ENCODE measurements around the gene TMEM258. TPM values are rescaled to one million over a fixed set of nuclear protein-coding genes. Genes with fewer than 3 reads are reported as not detected.

The TMEM258 gene
- total and polyA plus RNA-seq, 2 experiments from 2014 or later: 71.3 to 519 TPM

DNA sequence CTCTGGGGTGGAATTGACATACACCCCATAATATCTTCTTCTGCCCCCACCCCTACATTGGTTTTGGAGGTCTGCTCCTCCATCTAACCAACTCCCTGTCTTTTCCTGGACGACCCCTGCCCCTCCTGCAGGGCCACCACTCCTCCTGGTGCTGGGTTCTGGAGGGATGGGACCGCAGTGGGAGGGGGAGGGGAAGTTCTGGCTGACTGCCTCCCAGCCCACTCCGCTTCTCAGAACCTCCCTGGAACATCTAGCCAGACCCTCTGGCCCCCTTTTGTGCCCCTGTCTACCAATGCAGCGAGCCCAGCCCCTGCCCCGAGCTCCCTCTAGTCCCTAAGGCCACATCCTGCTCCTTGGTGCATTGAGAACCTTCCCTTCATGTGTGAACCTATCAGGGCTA, 38.7 kb downstream of the TMEM258 start:
- Mint-ChIP-seq H3K27ac (no peak overlapping the region), H3K27me3 (ENCODE audit: insufficient read depth, low read depth, poor library complexity) (peaks cover 33% of the 10 kb centered on the region), H3K36me3 (ENCODE audit: low read depth) (no peaks in the 10 kb centered on the region; the same call in 2 of the 3 replicates), H3K4me1 (peaks cover 31% of the 10 kb centered on the region), H3K9me3 (no peaks in the 10 kb centered on the region), H3K4me3 (peak overlapping the region; percentile 71)
- DNase-seq (ENCODE audit: low spot score): no peak
- peaks cover 3% of the 10 kb centered on the region; the same call in 1 of the 2 replicates for H4K20me1 ChIP-seq (replicated peaks; ENCODE audit: insufficient read depth)
- no peaks in the 10 kb centered on the region for H3K36me3 ChIP-seq (ENCODE audit: insufficient read depth)
- H3K79me2 ChIP-seq (replicated peaks; ENCODE audit: insufficient read depth): no peaks in the 10 kb centered on the region
- no peaks in the 10 kb centered on the region for H3K9me2 ChIP-seq (ENCODE audit: insufficient read depth)
- no peak overlapping the region for H2AFZ ChIP-seq
- H3F3A ChIP-seq (replicated peaks; ENCODE audit: low read depth): peaks cover 4% of the 10 kb centered on the region; the same call in 1 of the 2 replicates
- H3K27me3 ChIP-seq (ENCODE audit: insufficient read depth): peaks cover 32% of the 10 kb centered on the region
- TF ChIP-seq ZNF114 (CRISPR knock-in tag; IDR thresholded peaks at IDR 0.05) (no peak), NANOG (IDR thresholded peaks at IDR 0.05; ENCODE audit: borderline replicate concordance) (no peak), CREB1 (CRISPR knock-in tag; IDR thresholded peaks at IDR 0.05; ENCODE audit: low read depth) (no peak), STAT1 (IDR thresholded peaks at IDR 0.05; ENCODE audit: unreplicated experiment) (no peak), POLR2AphosphoS5 (IDR thresholded peaks at IDR 0.05; ENCODE audit: low read depth) (no peak), EZH2 (IDR thresholded peaks at IDR 0.05; ENCODE audit: low read depth, unreplicated experiment) (no peak), EZH2phosphoT487 (IDR thresholded peaks at IDR 0.05; ENCODE audit: unreplicated experiment) (no peak)
- TF ChIP-seq, protein P1, sequence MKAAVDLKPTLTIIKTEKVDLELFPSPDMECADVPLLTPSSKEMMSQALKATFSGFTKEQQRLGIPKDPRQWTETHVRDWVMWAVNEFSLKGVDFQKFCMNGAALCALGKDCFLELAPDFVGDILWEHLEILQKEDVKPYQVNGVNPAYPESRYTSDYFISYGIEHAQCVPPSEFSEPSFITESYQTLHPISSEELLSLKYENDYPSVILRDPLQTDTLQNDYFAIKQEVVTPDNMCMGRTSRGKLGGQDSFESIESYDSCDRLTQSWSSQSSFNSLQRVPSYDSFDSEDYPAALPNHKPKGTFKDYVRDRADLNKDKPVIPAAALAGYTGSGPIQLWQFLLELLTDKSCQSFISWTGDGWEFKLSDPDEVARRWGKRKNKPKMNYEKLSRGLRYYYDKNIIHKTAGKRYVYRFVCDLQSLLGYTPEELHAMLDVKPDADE (IDR thresholded peaks at IDR 0.05): no peak
- TF ChIP-seq, protein P2, sequence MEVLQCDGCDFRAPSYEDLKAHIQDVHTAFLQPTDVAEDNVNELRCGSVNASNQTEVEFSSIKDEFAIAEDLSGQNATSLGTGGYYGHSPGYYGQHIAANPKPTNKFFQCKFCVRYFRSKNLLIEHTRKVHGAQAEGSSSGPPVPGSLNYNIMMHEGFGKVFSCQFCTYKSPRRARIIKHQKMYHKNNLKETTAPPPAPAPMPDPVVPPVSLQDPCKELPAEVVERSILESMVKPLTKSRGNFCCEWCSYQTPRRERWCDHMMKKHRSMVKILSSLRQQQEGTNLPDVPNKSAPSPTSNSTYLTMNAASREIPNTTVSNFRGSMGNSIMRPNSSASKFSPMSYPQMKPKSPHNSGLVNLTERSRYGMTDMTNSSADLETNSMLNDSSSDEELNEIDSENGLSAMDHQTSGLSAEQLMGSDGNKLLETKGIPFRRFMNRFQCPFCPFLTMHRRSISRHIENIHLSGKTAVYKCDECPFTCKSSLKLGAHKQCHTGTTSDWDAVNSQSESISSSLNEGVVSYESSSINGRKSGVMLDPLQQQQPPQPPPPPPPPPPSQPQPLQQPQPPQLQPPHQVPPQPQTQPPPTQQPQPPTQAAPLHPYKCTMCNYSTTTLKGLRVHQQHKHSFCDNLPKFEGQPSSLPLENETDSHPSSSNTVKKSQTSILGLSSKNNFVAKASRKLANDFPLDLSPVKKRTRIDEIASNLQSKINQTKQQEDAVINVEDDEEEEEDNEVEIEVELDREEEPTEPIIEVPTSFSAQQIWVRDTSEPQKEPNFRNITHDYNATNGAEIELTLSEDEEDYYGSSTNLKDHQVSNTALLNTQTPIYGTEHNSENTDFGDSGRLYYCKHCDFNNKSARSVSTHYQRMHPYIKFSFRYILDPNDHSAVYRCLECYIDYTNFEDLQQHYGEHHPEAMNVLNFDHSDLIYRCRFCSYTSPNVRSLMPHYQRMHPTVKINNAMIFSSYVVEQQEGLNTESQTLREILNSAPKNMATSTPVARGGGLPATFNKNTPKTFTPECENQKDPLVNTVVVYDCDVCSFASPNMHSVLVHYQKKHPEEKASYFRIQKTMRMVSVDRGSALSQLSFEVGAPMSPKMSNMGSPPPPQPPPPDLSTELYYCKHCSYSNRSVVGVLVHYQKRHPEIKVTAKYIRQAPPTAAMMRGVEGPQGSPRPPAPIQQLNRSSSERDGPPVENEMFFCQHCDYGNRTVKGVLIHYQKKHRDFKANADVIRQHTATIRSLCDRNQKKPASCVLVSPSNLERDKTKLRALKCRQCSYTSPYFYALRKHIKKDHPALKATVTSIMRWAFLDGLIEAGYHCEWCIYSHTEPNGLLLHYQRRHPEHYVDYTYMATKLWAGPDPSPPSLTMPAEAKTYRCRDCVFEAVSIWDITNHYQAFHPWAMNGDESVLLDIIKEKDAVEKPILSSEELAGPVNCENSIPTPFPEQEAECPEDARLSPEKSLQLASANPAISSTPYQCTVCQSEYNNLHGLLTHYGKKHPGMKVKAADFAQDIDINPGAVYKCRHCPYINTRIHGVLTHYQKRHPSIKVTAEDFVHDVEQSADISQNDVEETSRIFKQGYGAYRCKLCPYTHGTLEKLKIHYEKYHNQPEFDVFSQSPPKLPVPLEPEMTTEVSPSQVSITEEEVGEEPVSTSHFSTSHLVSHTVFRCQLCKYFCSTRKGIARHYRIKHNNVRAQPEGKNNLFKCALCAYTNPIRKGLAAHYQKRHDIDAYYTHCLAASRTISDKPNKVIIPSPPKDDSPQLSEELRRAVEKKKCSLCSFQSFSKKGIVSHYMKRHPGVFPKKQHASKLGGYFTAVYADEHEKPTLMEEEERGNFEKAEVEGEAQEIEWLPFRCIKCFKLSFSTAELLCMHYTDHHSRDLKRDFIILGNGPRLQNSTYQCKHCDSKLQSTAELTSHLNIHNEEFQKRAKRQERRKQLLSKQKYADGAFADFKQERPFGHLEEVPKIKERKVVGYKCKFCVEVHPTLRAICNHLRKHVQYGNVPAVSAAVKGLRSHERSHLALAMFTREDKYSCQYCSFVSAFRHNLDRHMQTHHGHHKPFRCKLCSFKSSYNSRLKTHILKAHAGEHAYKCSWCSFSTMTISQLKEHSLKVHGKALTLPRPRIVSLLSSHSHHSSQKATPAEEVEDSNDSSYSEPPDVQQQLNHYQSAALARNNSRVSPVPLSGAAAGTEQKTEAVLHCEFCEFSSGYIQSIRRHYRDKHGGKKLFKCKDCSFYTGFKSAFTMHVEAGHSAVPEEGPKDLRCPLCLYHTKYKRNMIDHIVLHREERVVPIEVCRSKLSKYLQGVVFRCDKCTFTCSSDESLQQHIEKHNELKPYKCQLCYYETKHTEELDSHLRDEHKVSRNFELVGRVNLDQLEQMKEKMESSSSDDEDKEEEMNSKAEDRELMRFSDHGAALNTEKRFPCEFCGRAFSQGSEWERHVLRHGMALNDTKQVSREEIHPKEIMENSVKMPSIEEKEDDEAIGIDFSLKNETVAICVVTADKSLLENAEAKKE (CRISPR knock-in tag; IDR thresholded peaks at IDR 0.05): no peak
- TF ChIP-seq, protein P3, sequence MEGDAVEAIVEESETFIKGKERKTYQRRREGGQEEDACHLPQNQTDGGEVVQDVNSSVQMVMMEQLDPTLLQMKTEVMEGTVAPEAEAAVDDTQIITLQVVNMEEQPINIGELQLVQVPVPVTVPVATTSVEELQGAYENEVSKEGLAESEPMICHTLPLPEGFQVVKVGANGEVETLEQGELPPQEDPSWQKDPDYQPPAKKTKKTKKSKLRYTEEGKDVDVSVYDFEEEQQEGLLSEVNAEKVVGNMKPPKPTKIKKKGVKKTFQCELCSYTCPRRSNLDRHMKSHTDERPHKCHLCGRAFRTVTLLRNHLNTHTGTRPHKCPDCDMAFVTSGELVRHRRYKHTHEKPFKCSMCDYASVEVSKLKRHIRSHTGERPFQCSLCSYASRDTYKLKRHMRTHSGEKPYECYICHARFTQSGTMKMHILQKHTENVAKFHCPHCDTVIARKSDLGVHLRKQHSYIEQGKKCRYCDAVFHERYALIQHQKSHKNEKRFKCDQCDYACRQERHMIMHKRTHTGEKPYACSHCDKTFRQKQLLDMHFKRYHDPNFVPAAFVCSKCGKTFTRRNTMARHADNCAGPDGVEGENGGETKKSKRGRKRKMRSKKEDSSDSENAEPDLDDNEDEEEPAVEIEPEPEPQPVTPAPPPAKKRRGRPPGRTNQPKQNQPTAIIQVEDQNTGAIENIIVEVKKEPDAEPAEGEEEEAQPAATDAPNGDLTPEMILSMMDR (conservative IDR thresholded peaks at IDR 0.05; ENCODE audit: low read depth in 2 of 2): no peak
- no peak overlapping the region for H3K27ac ChIP-seq (ENCODE audit: low read depth)
- H3K4me3 ChIP-seq: no peak overlapping the region
- H3K4me2 ChIP-seq: no peak overlapping the region
- H3K4me1 ChIP-seq (ENCODE audit: insufficient read depth): peaks cover 23% of the 10 kb centered on the region
- no peak for ATAC-seq

Data from GM23338 (cell line).